ENCODE measurements around the gene DSCAM. TPM values are rescaled to one million over a fixed set of nuclear protein-coding genes. Genes with fewer than 3 reads are reported as not detected.

Gene DSCAM
- total RNA-seq, 1 experiment from 2014 or later: not detected

- no TSS peak for BruUV-seq (replicated peaks)
- Histone ChIP-seq H3K9me2 (ENCODE audit: insufficient read depth) (no peaks in the 10 kb centered on the region), H3K9ac (ENCODE audit: low read length) (no peak overlapping the region), H3K79me2 (ENCODE audit: insufficient read depth, low read length) (no peaks in the 10 kb centered on the region), H3K27ac (ENCODE audit: low read depth, low read length) (no peak overlapping the region), H3K4me3 (replicated peaks in 1 of 2; ENCODE audit: low read depth in 1 of 2, low read length in 2 of 2) (no peak overlapping the region), H3K36me3 (ENCODE audit: control insufficient read depth in 1 of 2, insufficient read depth in 2 of 2, low read length in 2 of 2) (no peaks in the 10 kb centered on the region), H3K4me1 (ENCODE audit: control insufficient read depth in 1 of 2, insufficient read depth in 2 of 2, low read length in 2 of 2) (no peaks in the 10 kb centered on the region), H2AFZ (ENCODE audit: low read depth, low read length, poor library complexity, severe bottlenecking) (no peak overlapping the region), H3K27me3 (ENCODE audit: insufficient read depth, low read length) (no peaks in the 10 kb centered on the region), H3K9me3 (ENCODE audit: control insufficient read depth in 1 of 2, insufficient read depth in 1 of 2, low read depth in 1 of 2, low read length in 2 of 2) (peaks cover 7 to 29% of the 10 kb centered on the region in 2 experiments; a peak in 2 of 4 replicates), H4K20me1 (ENCODE audit: insufficient read depth) (no peaks in the 10 kb centered on the region), H3K4me2 (ENCODE audit: low read length) (no peak overlapping the region)
- ATAC-seq (no peak), DNase-seq (ENCODE audit: low read depth, low spot score) (no peak)
- POLR2A ChIA-PET: no interaction called here
- TF ChIP-seq CBX3 (IDR thresholded peaks at IDR 0.05; ENCODE audit: low read depth): no peak
- TF ChIP-seq ELF1 (IDR thresholded peaks at IDR 0.05; ENCODE audit: borderline replicate concordance, low read depth): no peak
- TF ChIP-seq ATF3 (IDR thresholded peaks at IDR 0.05): no peak
- TF ChIP-seq RAD21 (IDR thresholded peaks at IDR 0.05; ENCODE audit: low read depth): no peak
- no peak for TF ChIP-seq ZFX (IDR thresholded peaks at IDR 0.05)
- no peak for TF ChIP-seq EZH2 (IDR thresholded peaks at IDR 0.05)
- no peak for TF ChIP-seq ZBTB33 (IDR thresholded peaks at IDR 0.05; ENCODE audit: extremely low read depth, insufficient replicate concordance, low read length)
- no peak for TF ChIP-seq REST (IDR thresholded peaks at IDR 0.05; ENCODE audit: low read depth)
- TF ChIP-seq EGR1 (IDR thresholded peaks at IDR 0.05; ENCODE audit: low read depth): no peak
- TF ChIP-seq SIN3A (IDR thresholded peaks at IDR 0.05; ENCODE audit: low read depth): no peak
- TF ChIP-seq ZNF274 (IDR thresholded peaks at IDR 0.05; ENCODE audit: low read depth, low read length): no peak
- TF ChIP-seq CEBPB (IDR thresholded peaks at IDR 0.05; ENCODE audit: low read depth): no peak
- no peak for TF ChIP-seq POLR2AphosphoS5 (IDR thresholded peaks at IDR 0.05; ENCODE audit: low read depth, low read length)
- no peak for TF ChIP-seq EZH2phosphoT487 (IDR thresholded peaks at IDR 0.05; ENCODE audit: borderline replicate concordance)
- no peak for TF ChIP-seq FOSL1 (IDR thresholded peaks at IDR 0.05; ENCODE audit: low read depth)
- no peak for TF ChIP-seq JUND (IDR thresholded peaks at IDR 0.05)
- TF ChIP-seq SP1 (IDR thresholded peaks at IDR 0.05; ENCODE audit: low read depth): no peak
- intact Hi-C loops (cut with micrococcal nuclease): no loop called here
- CTCF ChIA-PET: no interaction called here
- RAD21 ChIA-PET (ENCODE audit: low non-redundant PET in 1 of 2, low total read pairs in 2 of 2, uncharacterized antibody in 2 of 2, unreplicated experiment in 2 of 2): no interaction called here
Measured at GRCh38 chr21:40765811-40766210, 81.1 kb downstream of the DSCAM start.

All from HCT116 (cell line).